VCaP (cell line): ENCODE results near the gene ZNF740.
A peak's percentile ranks its signal among the peaks of the same experiment; 100 is the strongest.

Source experiments
- H3K27ac ChIP-seq: fragments of 450-650 bp; 2 replicates; pipeline ENCODE4 v1.5.1; 2017
- CTCF ChIP-seq: fragments of 450-650 bp; conservative IDR thresholded peaks from 2 replicates; pipeline ENCODE4 v1.5.1; 2017; ENCODE audit warnings: mild to moderate bottlenecking, moderate library complexity

Gene ZNF740

GRCh38 chr12:53218551-53219291, 38.2 kb downstream of the ZNF740 start:
- peak overlapping the region; percentile 94; the same call in 1 of the 2 replicates for H3K27ac ChIP-seq
- TF ChIP-seq CTCF = no peak

- no peak for TF ChIP-seq CTCF
- H3K27ac ChIP-seq = peak overlapping the region; percentile 94
These were observed 38.9 kb downstream of the ZNF740 start for GRCh38 chr12:53219292-53219955.

GRCh38 chr12:53219956-53220693, 39.6 kb downstream of the ZNF740 start:
- peak overlapping the region; percentile 94 for H3K27ac ChIP-seq

GRCh38 chr12:53220694-53221202, 40.2 kb downstream of the ZNF740 start:
- peak overlapping the region; percentile 94 for H3K27ac ChIP-seq
- TF ChIP-seq CTCF = no peak

More at GRCh38 chr12:53219956-53220693, 39.6 kb downstream of the ZNF740 start:
- TF ChIP-seq CTCF = no peak

- peak overlapping the region; percentile 94 for H3K27ac ChIP-seq
- peak; percentile 41 for TF ChIP-seq CTCF
These were observed 40.9 kb downstream of the ZNF740 start for GRCh38 chr12:53221203-53222080.

- H3K27ac ChIP-seq = peak overlapping the region; percentile 94
- TF ChIP-seq CTCF = no peak
These were observed 41.7 kb downstream of the ZNF740 start for GRCh38 chr12:53222170-53222721.
